Common myeloid progenitor, CD34-positive (primary cell): ENCODE data around the gene CPSF3.

Experiments used
- CTCF ChIA-PET: fragments of 350-600 bp; sonication (Branson Sonifier 250); formaldehyde crosslinking; loops from one replicate; lab custom pipeline; 2021; ENCODE audit warnings: antibody characterized with exemption; lab: Charles Lee
- POLR2A ChIA-PET: fragments of 350-600 bp; sonication (Branson Sonifier 250); formaldehyde crosslinking; loops from one replicate; lab custom pipeline; 2021; ENCODE audit warnings: antibody characterized with exemption; lab: Charles Lee
- DNase-seq, 3 donors: peaks; one replicate each; pipeline versions ENCODE4 v3.0.0 to v3.0.0-alpha.2; 2013
- H3K27ac ChIP-seq, 2 experiments: 1 replicate in 1 of 2; 2 replicates in 1 of 2; pipeline ENCODE4 v1.7.0; 2013; ENCODE audit warnings: inconsistent platforms in 2 of 2, low read length in 2 of 2, mild to moderate bottlenecking in 2 of 2, low read depth in 1 of 2, moderate library complexity in 1 of 2; ENCODE audit not compliant: severe bottlenecking in 2 of 2, insufficient read depth in 1 of 2, poor library complexity in 1 of 2
- H3K27me3 ChIP-seq, 5 experiments: replicated peaks in 2 of 5; 1 replicate in 3 of 5; 2 replicates in 2 of 5; pipeline versions ENCODE4 v1.6.1 to v1.7.0; 2013; ENCODE audit warnings: low read length in 4 of 5, mild to moderate bottlenecking in 2 of 5, moderate library complexity in 2 of 5, inconsistent platforms in 1 of 5; ENCODE audit not compliant: insufficient read depth in 5 of 5, control insufficient read depth in 4 of 5
- H3K36me3 ChIP-seq, 4 experiments: 1 replicate in 2 of 4; 2 replicates in 2 of 4; pipeline versions ENCODE4 v1.6.1 to v1.7.0; 2013; ENCODE audit warnings: low read length in 3 of 4, control low read depth in 1 of 4, mild to moderate bottlenecking in 1 of 4; ENCODE audit not compliant: control insufficient read depth in 4 of 4, insufficient read depth in 4 of 4
- H3K4me1 ChIP-seq, 4 experiments: 1 replicate in 3 of 4; 2 replicates in 1 of 4; pipeline versions ENCODE4 v1.6.1 to v1.7.1; 2013; ENCODE audit warnings: low read length in 3 of 4, mild to moderate bottlenecking in 3 of 4, control low read depth in 1 of 4, inconsistent platforms in 1 of 4, moderate library complexity in 1 of 4; ENCODE audit not compliant: control insufficient read depth in 4 of 4, insufficient read depth in 4 of 4; ENCODE audit errors: control extremely low read depth in 1 of 4
- H3K4me3 ChIP-seq, 7 experiments: 1 replicate in 4 of 7; 2 replicates in 3 of 7; pipeline versions ENCODE4 v1.5.1 to v1.7.0; 2013; ENCODE audit warnings: mild to moderate bottlenecking in 7 of 7, low read length in 6 of 7, moderate library complexity in 6 of 7, inconsistent platforms in 2 of 7, low read depth in 2 of 7, control low read depth in 1 of 7; ENCODE audit not compliant: insufficient read depth in 4 of 7, control insufficient read depth in 1 of 7; ENCODE audit errors: extremely low read depth in 1 of 7
- H3K9me3 ChIP-seq, 5 experiments: 1 replicate in 4 of 5; 2 replicates in 1 of 5; pipeline versions ENCODE4 v1.6.1 to v1.7.1; 2013; ENCODE audit warnings: low read length in 4 of 5, mild to moderate bottlenecking in 2 of 5, inconsistent platforms in 1 of 5, low read depth in 1 of 5, moderate library complexity in 1 of 5; ENCODE audit not compliant: control insufficient read depth in 4 of 5, insufficient read depth in 2 of 5; ENCODE audit errors: control extremely low read depth in 1 of 5
- WGBS: methylation state at CpG from one replicate; pipeline ENCODE4 v1.1.5; 2013; ENCODE audit not compliant: insufficient coverage; 5-methylcytosine and 5-hydroxymethylcytosine counted together

Gene CPSF3

GRCh38 chr2:9478526-9478925, 55.1 kb downstream of the CPSF3 start:
- H3K36me3 ChIP-seq = peaks cover 7 to 49% (median 31%) of the 10 kb centered on the region in 4 experiments
- H3K9me3 ChIP-seq = no peaks in the 10 kb centered on the region
- POLR2A ChIA-PET = no interaction called here
- CTCF ChIA-PET = no interaction called here
- peaks cover 0 to 18% (median 12%) of the 10 kb centered on the region in 4 experiments for H3K4me1 ChIP-seq
- H3K27ac ChIP-seq = no peak overlapping the region
- H3K27me3 ChIP-seq = no peaks in the 10 kb centered on the region
- 83% methylated on average over 1 of the region's 3 CpGs for WGBS
- no peak overlapping the region for H3K4me3 ChIP-seq
- no peak for DNase-seq

- no peak overlapping the region for H3K4me3 ChIP-seq
- 100% methylated on average over 3 of the region's 4 CpGs for WGBS
- H3K27ac ChIP-seq = no peak overlapping the region
- H3K4me1 ChIP-seq = peaks cover 0 to 6% (median 3%) of the 10 kb centered on the region in 4 experiments
- POLR2A ChIA-PET = interaction anchor here (0.6 kb wide), 1 partner anchor 75 kb away, joined by 3 read pairs; no protein-coding TSS in a partner anchor
- CTCF ChIA-PET = no interaction called here
- H3K27me3 ChIP-seq = no peaks in the 10 kb centered on the region
- DNase-seq = no peak
- no peaks in the 10 kb centered on the region for H3K9me3 ChIP-seq
- H3K36me3 ChIP-seq = peaks cover 18 to 63% (median 47%) of the 10 kb centered on the region in 4 experiments
These were observed 56.7 kb downstream of the CPSF3 start for GRCh38 chr2:9480157-9480556.

GRCh38 chr2:9483107-9483506, 59.7 kb downstream of the CPSF3 start:
- Histone ChIP-seq H3K4me1 (no peaks in the 10 kb centered on the region), H3K36me3 (peaks cover 26 to 84% (median 71%) of the 10 kb centered on the region in 4 experiments), H3K27me3 (no peaks in the 10 kb centered on the region), H3K27ac (no peak overlapping the region), H3K9me3 (no peaks in the 10 kb centered on the region), H3K4me3 (no peak overlapping the region)
- CTCF ChIA-PET = interaction anchor here (1.3 to 1.4 kb wide), 2 partner anchors 8 to 73 kb away, joined by 3 to 5 read pairs; partner anchors contain the start of gene ADAM17
- POLR2A ChIA-PET = no interaction called here
- no peak for DNase-seq

- H3K4me3 ChIP-seq = no peak overlapping the region
- WGBS = 94% methylated on average over 3 of the region's 5 CpGs
- H3K4me1 ChIP-seq = no peaks in the 10 kb centered on the region
- no peaks in the 10 kb centered on the region for H3K9me3 ChIP-seq
- no peak overlapping the region for H3K27ac ChIP-seq
- peaks cover 30 to 89% (median 78%) of the 10 kb centered on the region in 4 experiments for H3K36me3 ChIP-seq
- DNase-seq = no peak
- CTCF ChIA-PET = interaction anchor here (0.9 kb wide), 1 partner anchor 11 kb away, joined by 3 read pairs; no protein-coding TSS in a partner anchor
- no peaks in the 10 kb centered on the region for H3K27me3 ChIP-seq
- POLR2A ChIA-PET = no interaction called here
These were observed 61.1 kb downstream of the CPSF3 start for GRCh38 chr2:9484533-9484932.

- ChIA-PET POLR2A (no interaction called here), CTCF (interaction anchor here (1.1 kb wide), 1 partner anchor 10 kb away, joined by 3 read pairs; no protein-coding TSS in a partner anchor)
- H3K4me1 ChIP-seq = peaks cover 0 to 3% (median 0%) of the 10 kb centered on the region in 4 experiments
- peaks cover 48 to 93% (median 86%) of the 10 kb centered on the region in 4 experiments for H3K36me3 ChIP-seq
- no peak overlapping the region for H3K27ac ChIP-seq
- no peak overlapping the region for H3K4me3 ChIP-seq
- no peaks in the 10 kb centered on the region for H3K9me3 ChIP-seq
- DNase-seq = no peak
- WGBS = no CpG with 5 or more reads among the region's 1 CpG
- no peaks in the 10 kb centered on the region for H3K27me3 ChIP-seq
These were observed 65.4 kb downstream of the CPSF3 start for GRCh38 chr2:9488583-9489547.

GRCh38 chr2:9490789-9491188, 67.3 kb downstream of the CPSF3 start:
- no peak overlapping the region for H3K27ac ChIP-seq
- no peaks in the 10 kb centered on the region for H3K27me3 ChIP-seq
- POLR2A ChIA-PET = no interaction called here
- H3K4me1 ChIP-seq = peaks cover 0 to 3% (median 0%) of the 10 kb centered on the region in 4 experiments
- peaks cover 38 to 90% (median 81%) of the 10 kb centered on the region in 4 experiments for H3K36me3 ChIP-seq
- H3K4me3 ChIP-seq = no peak overlapping the region
- CTCF ChIA-PET = interaction anchor here (0.6 kb wide), 1 partner anchor 9 kb away, joined by 3 read pairs; no protein-coding TSS in a partner anchor
- no peaks in the 10 kb centered on the region for H3K9me3 ChIP-seq
- 100% methylated on average over 2 of the region's 2 CpGs for WGBS
- no peak for DNase-seq
